SK-N-SH (cell line): ENCODE results near the gene EHMT2. TPM values are rescaled to one million over a fixed set of nuclear protein-coding genes. Genes with fewer than 3 reads are reported as not detected.
A peak's percentile ranks its signal among the peaks of the same experiment; 100 is the strongest.

ENCODE experiments used
- CTCF ChIA-PET: fragments of 300-600, 350-600 bp; formaldehyde crosslinking; extraction: SDS; loops from one replicate; lab custom pipeline; 2021; lab: Yijun Ruan, JAX
- POLR2A ChIA-PET: fragments of 350-600 bp; sonication (Branson Sonifier 250); formaldehyde crosslinking; extraction: SDS; loops from one replicate; lab custom pipeline; 2020; ENCODE audit warnings: antibody characterized with exemption, inconsistent platforms; lab: Yijun Ruan, JAX
- DNase-seq: peaks from one replicate; pipeline ENCODE4 v3.0.0; 2012
- H2AFZ ChIP-seq: fragments of 200-600 bp; sonication (generic); 2 replicates; pipeline ENCODE4 v1.8.1; 2016; ENCODE audit warnings: antibody characterized with exemption, mild to moderate bottlenecking, low read depth
- H3F3A ChIP-seq: fragments of 200-600 bp; sonication (generic); replicated peaks from 2 replicates; pipeline ENCODE3; 2016; ENCODE audit warnings: antibody characterized with exemption, mild to moderate bottlenecking; ENCODE audit not compliant: insufficient read depth
- H3K27ac ChIP-seq, 2 experiments: fragments of 200-500 bp in 1 of 2; fragments of 200-600 bp in 1 of 2; sonication (Bioruptor generic) in 1 of 2; sonication (generic), shearing (Covaris generic) in 1 of 2; 2 replicates each; pipeline versions ENCODE4 v1.5.1 to v1.6.1; 2014 to 2016; ENCODE audit warnings: low read depth in 2 of 2, inconsistent platforms in 1 of 2, low read length in 1 of 2, mild to moderate bottlenecking in 1 of 2, mixed read lengths in 1 of 2
- H3K27me3 ChIP-seq: fragments of 200-600 bp; sonication (generic), shearing (Covaris generic); 2 replicates; pipeline ENCODE4 v1.6.1; 2016; ENCODE audit warnings: mixed run types; ENCODE audit not compliant: insufficient read depth
- H3K36me3 ChIP-seq, 2 experiments: fragments of 200-500 bp in 1 of 2; fragments of 200-600 bp in 1 of 2; sonication (Bioruptor generic) in 1 of 2; sonication (generic) in 1 of 2; replicated peaks in 1 of 2; 2 replicates each; pipeline versions ENCODE3 to v1.5.1; 2014 to 2016; ENCODE audit warnings: low read length in 1 of 2, mild to moderate bottlenecking in 1 of 2; ENCODE audit not compliant: insufficient read depth in 2 of 2, control insufficient read depth in 1 of 2
- H3K4me1 ChIP-seq, 2 experiments: fragments of 200-500 bp in 1 of 2; fragments of 200-600 bp in 1 of 2; sonication (Bioruptor generic) in 1 of 2; sonication (generic), shearing (Covaris generic) in 1 of 2; 2 replicates each; pipeline versions ENCODE4 v1.5.1 to v1.6.1; 2014 to 2016; ENCODE audit warnings: low read depth in 1 of 2, low read length in 1 of 2, mixed run types in 1 of 2; ENCODE audit not compliant: insufficient read depth in 2 of 2, control insufficient read depth in 1 of 2
- H3K4me2 ChIP-seq: fragments of 200-600 bp; sonication (generic), shearing (Covaris generic); 2 replicates; pipeline ENCODE4 v1.6.1; 2017; ENCODE audit warnings: mixed run types
- H3K4me3 ChIP-seq, 2 experiments: fragments of 200-500 bp in 1 of 2; fragments of 200-600 bp in 1 of 2; sonication (Bioruptor generic) in 1 of 2; sonication (generic), shearing (Covaris generic) in 1 of 2; 2 replicates each; pipeline versions ENCODE4 v1.5.1 to v1.8.1; 2014 to 2016; ENCODE audit warnings: low read depth in 2 of 2, inconsistent platforms in 1 of 2, low read length in 1 of 2, mild to moderate bottlenecking in 1 of 2, mixed read lengths in 1 of 2, moderate library complexity in 1 of 2
- H3K79me2 ChIP-seq: fragments of 200-600 bp; sonication (generic); 2 replicates; pipeline ENCODE4 v1.8.1; 2017; ENCODE audit warnings: mild to moderate bottlenecking; ENCODE audit not compliant: insufficient read depth
- H3K9ac ChIP-seq: fragments of 200-600 bp; sonication (generic); 2 replicates; pipeline ENCODE4 v1.6.1; 2017; ENCODE audit warnings: mixed run types
- H3K9me2 ChIP-seq: fragments of 200-600 bp; sonication (generic); 2 replicates; pipeline ENCODE4 v1.6.1; 2017; ENCODE audit warnings: mixed run types
- H3K9me3 ChIP-seq: fragments of 200-600 bp; sonication (generic); 2 replicates; pipeline ENCODE4 v1.6.1; 2017; ENCODE audit warnings: mixed run types, mild to moderate bottlenecking, moderate library complexity
- H4K20me1 ChIP-seq: fragments of 200-600 bp; sonication (generic); 2 replicates; pipeline ENCODE4 v1.6.1; 2017; ENCODE audit warnings: mild to moderate bottlenecking, mixed run types; ENCODE audit not compliant: insufficient read depth
- ELF1 ChIP-seq: IDR thresholded peaks from 2 replicates; pipeline ENCODE4 v1.4.0; 2012
- EZH2phosphoT487 ChIP-seq: fragments of 200-600 bp; sonication (generic); IDR thresholded peaks from 2 replicates; pipeline ENCODE4 v1.6.1; 2017; ENCODE audit warnings: low read depth, mixed run types, mild to moderate bottlenecking, antibody characterized with exemption, moderate library complexity, borderline replicate concordance
- FOSL2 ChIP-seq: IDR thresholded peaks from 2 replicates; pipeline ENCODE4 v1.4.0; 2012; ENCODE audit warnings: low read depth, mild to moderate bottlenecking, moderate library complexity, borderline replicate concordance
- GATA2 ChIP-seq: sonication (generic); formaldehyde crosslinking; IDR thresholded peaks from 2 replicates; pipeline ENCODE4 v1.5.0; 2020; ENCODE audit warnings: mild to moderate bottlenecking, missing genetic modification reagents
- IRF3 ChIP-seq: fragments of 150-350 bp; IDR thresholded peaks from 2 replicates; pipeline ENCODE4 v1.6.1; 2016; ENCODE audit warnings: mild to moderate bottlenecking, low read depth, low read length
- JUND ChIP-seq: IDR thresholded peaks from 2 replicates; pipeline ENCODE4 v1.4.0; 2012
- MAX ChIP-seq: IDR thresholded peaks from 2 replicates; pipeline ENCODE4 v1.4.0; 2012; ENCODE audit warnings: low read depth
- MEF2A ChIP-seq: IDR thresholded peaks from 2 replicates; pipeline ENCODE4 v1.4.0; 2012; ENCODE audit warnings: low read depth, borderline replicate concordance
- MXI1 ChIP-seq: IDR thresholded peaks from 2 replicates; pipeline ENCODE4 v1.6.1; 2012; ENCODE audit warnings: mild to moderate bottlenecking, low read depth, low read length, improper control_type of control experiment
- NFIC ChIP-seq: IDR thresholded peaks from 2 replicates; pipeline ENCODE4 v1.4.0; 2012; ENCODE audit warnings: borderline replicate concordance
- NRF1 ChIP-seq: IDR thresholded peaks from 2 replicates; pipeline ENCODE4 v1.6.1; 2012; ENCODE audit warnings: low read depth, mild to moderate bottlenecking, low read length
- PBX3 ChIP-seq: IDR thresholded peaks from 2 replicates; pipeline ENCODE4; 2012
- POLR2AphosphoS5 ChIP-seq: IDR thresholded peaks from 2 replicates; pipeline ENCODE4 v1.6.1; 2012; ENCODE audit warnings: low read depth, low read length
- RCOR1 ChIP-seq: fragments of 150-350 bp; IDR thresholded peaks from 2 replicates; pipeline ENCODE4 v1.6.1; 2017; ENCODE audit warnings: antibody characterized with exemption, low read length
- SIN3A ChIP-seq: IDR thresholded peaks from 2 replicates; pipeline ENCODE4 v1.6.1; 2012; ENCODE audit warnings: low read depth, mild to moderate bottlenecking, low read length, moderate library complexity, borderline replicate concordance
- TCF12 ChIP-seq: IDR thresholded peaks from 2 replicates; pipeline ENCODE4 v1.4.0; 2012
- TEAD4 ChIP-seq: IDR thresholded peaks from 2 replicates; pipeline ENCODE4 v1.4.0; 2012; ENCODE audit warnings: mild to moderate bottlenecking, borderline replicate concordance; ENCODE audit not compliant: insufficient read depth
- USF1 ChIP-seq: IDR thresholded peaks from 2 replicates; pipeline ENCODE4 v1.4.0; 2012; ENCODE audit warnings: low read depth, borderline replicate concordance
- USF2 ChIP-seq: fragments of 150-350 bp; IDR thresholded peaks from 2 replicates; pipeline ENCODE4 v1.6.1; 2017; ENCODE audit warnings: antibody characterized with exemption, low read length, low read depth, borderline replicate concordance
- ZBTB33 ChIP-seq: IDR thresholded peaks from 2 replicates; pipeline ENCODE4 v1.4.0; 2012; ENCODE audit warnings: low read depth, borderline replicate concordance
- WGBS: methylation state at CpG from one replicate; pipeline ENCODE4 v1.1.6; 2017; ENCODE audit warnings: low lambda C conversion rate; 5-methylcytosine and 5-hydroxymethylcytosine counted together
- polyA plus RNA-seq, 3 experiments: library from polyadenylated mRNA; depleted of rRNA; stranded (reverse); fragments of >200 nt; gene quantifications; 2 replicates each; pipeline ENCODE4 v1.2.3, GENCODE V29; 2012

Gene EHMT2
- polyA plus RNA-seq, 1 of the 3 experiments (the other 2 are of a cell fraction): 72.0 TPM

GRCh38 chr6:31882344-31882743 lies 15.2 kb downstream of the EHMT2 start:
- Histone ChIP-seq H3K36me3 (peaks cover 14 to 61% of the 10 kb centered on the region in 2 experiments), H3K9me2 (no peaks in the 10 kb centered on the region), H3K27me3 (no peaks in the 10 kb centered on the region), H2AFZ (no peak overlapping the region), H3K27ac (no peak overlapping the region), H3K4me1 (no peaks in the 10 kb centered on the region), H3K9me3 (no peaks in the 10 kb centered on the region), H3K4me2 (no peak overlapping the region), H3K79me2 (no peaks in the 10 kb centered on the region), H3F3A (peaks cover 5% of the 10 kb centered on the region)
- 63% methylated on average over 3 of the region's 6 CpGs for WGBS
- POLR2A ChIA-PET: no interaction called here
- CTCF ChIA-PET: no interaction called here
- DNase-seq: no peak
- no peak for TF ChIP-seq GATA2 (CRISPR knock-in tag)
- TF ChIP-seq USF1: peak; percentile 55; the same call in 1 of the 2 replicates
- peak; percentile 56 for TF ChIP-seq FOSL2
- peak; percentile 21; the same call in 1 of the 2 replicates for TF ChIP-seq NFIC
- TF ChIP-seq TCF12: peak; percentile 55
- TF ChIP-seq, all 33 proteins: peak for 4
- H3K9ac ChIP-seq: no peak overlapping the region
- no peaks in the 10 kb centered on the region for H4K20me1 ChIP-seq
- H3K4me3 ChIP-seq: no peak overlapping the region

GRCh38 chr6:31881136-31881859 lies 16.2 kb downstream of the EHMT2 start:
- Histone ChIP-seq H3F3A (peaks cover 5% of the 10 kb centered on the region), H3K79me2 (no peaks in the 10 kb centered on the region), H3K4me1 (no peaks in the 10 kb centered on the region), H2AFZ (no peak overlapping the region), H3K9me2 (no peaks in the 10 kb centered on the region), H3K36me3 (peaks cover 14 to 50% of the 10 kb centered on the region in 2 experiments), H3K4me3 (no peak overlapping the region), H3K4me2 (no peak overlapping the region), H4K20me1 (no peaks in the 10 kb centered on the region), H3K27ac (no peak overlapping the region), H3K9ac (no peak overlapping the region), H3K9me3 (no peaks in the 10 kb centered on the region), H3K27me3 (no peaks in the 10 kb centered on the region)
- ChIA-PET CTCF (interaction anchor here (1.6 kb wide), 1 partner anchor 8 kb away, joined by 7 read pairs; no protein-coding TSS in a partner anchor), POLR2A (no interaction called here)
- WGBS: over 99% methylated on average over 9 of the region's 9 CpGs
- no peak for DNase-seq
- TF ChIP-seq MEF2A (no peak), NRF1 (no peak), PBX3 (no peak), RCOR1 (no peak), ELF1 (no peak), ZBTB33 (no peak), USF2 (no peak), JUND (no peak), EZH2phosphoT487 (no peak), SIN3A (no peak), MXI1 (no peak), POLR2AphosphoS5 (no peak), IRF3 (no peak), TEAD4 (no peak), MAX (no peak), NFIC (no peak)
